HepG2 (cell line): ENCODE data around the gene SERPINA9. TPM values are rescaled to one million over a fixed set of nuclear protein-coding genes. Genes with fewer than 3 reads are reported as not detected.

Source experiments
- ATAC-seq: fragments of 200-7000 bp; cut with Tn5 transposase; 3 replicates; pipeline ENCODE4 v1.9.1; 2020; ENCODE audit warnings: mild to moderate bottlenecking, moderate library complexity
- BruUV-seq: library from RNA; stranded (reverse); fragments of 400-500 nt; replicated peaks from 2 replicates; lab custom pipeline; 2021; lab: Mats Ljungman, UMichigan
- CTCF ChIA-PET: fragments of 300-600 bp; formaldehyde crosslinking; extraction: SDS; loops from one replicate; lab custom pipeline; 2021; ENCODE audit warnings: low total read pairs, inconsistent platforms, low intra/inter-chr PET ratio; lab: Yijun Ruan, JAX
- POLR2A ChIA-PET: fragments of 350-600 bp; sonication (Branson Sonifier 250); formaldehyde crosslinking; loops from one replicate; lab custom pipeline; 2020; ENCODE audit warnings: antibody characterized with exemption, inconsistent platforms; lab: Yijun Ruan, JAX
- DNase-seq: peaks from one replicate; pipeline ENCODE4 v3.0.0-alpha.2; 2015; ENCODE audit warnings: low spot score
- FAIRE-seq: peaks from 3 replicates; lab custom pipeline; 2011; peaks lifted over from hg19 to GRCh38; lab: Jason Lieb, UNC
- H2AFZ ChIP-seq: one replicate; pipeline ENCODE4 v1.6.1; 2011; ENCODE audit warnings: low read length, inconsistent platforms
- H3K27ac ChIP-seq: fragments of 300-600 bp; 3 replicates; pipeline ENCODE4 v1.8.0; 2011; ENCODE audit warnings: mixed run types, mild to moderate bottlenecking, mixed read lengths, low read length, inconsistent platforms; ENCODE audit not compliant: insufficient read depth; ENCODE audit errors: extremely low read length
- H3K27me3 ChIP-seq, 2 experiments: fragments of 200-600 bp in 1 of 2; 2 replicates in 1 of 2; 3 replicates in 1 of 2; pipeline versions ENCODE4 v1.6.0 to v1.8.0; 2011; ENCODE audit warnings: low read length in 2 of 2, mild to moderate bottlenecking in 2 of 2, moderate library complexity in 2 of 2, inconsistent platforms in 1 of 2; ENCODE audit not compliant: insufficient read depth in 2 of 2, control insufficient read depth in 1 of 2
- H3K36me3 ChIP-seq, 2 experiments: fragments of 200-600 bp in 1 of 2; replicated peaks in 1 of 2; 2 replicates in 1 of 2; 3 replicates in 1 of 2; pipeline versions ENCODE4 v1.5.1 to v1.8.0; 2011; ENCODE audit warnings: low read length in 2 of 2, inconsistent platforms in 1 of 2; ENCODE audit not compliant: insufficient read depth in 2 of 2, control insufficient read depth in 1 of 2
- H3K4me1 ChIP-seq: 2 replicates; pipeline ENCODE4 v1.5.1; 2012; ENCODE audit warnings: low read length, inconsistent platforms; ENCODE audit not compliant: insufficient read depth
- H3K4me2 ChIP-seq: 2 replicates; pipeline ENCODE4 v1.6.0; 2011; ENCODE audit warnings: low read depth, low read length, inconsistent platforms
- H3K4me3 ChIP-seq, 3 experiments: fragments of 200-600 bp in 1 of 3; sonication (generic), shearing (Covaris generic) in 1 of 3; replicated peaks in 1 of 3; 2 replicates each; pipeline ENCODE4 v1.5.1; 2011 to 2016; ENCODE audit warnings: low read length in 3 of 3, inconsistent platforms in 2 of 3, low read depth in 2 of 3, mild to moderate bottlenecking in 2 of 3, control low read depth in 1 of 3, mixed read lengths in 1 of 3; ENCODE audit not compliant: insufficient read depth in 1 of 3
- H3K79me2 ChIP-seq: one replicate; pipeline ENCODE4 v1.6.1; 2011; ENCODE audit warnings: low read length, inconsistent platforms; ENCODE audit not compliant: insufficient read depth
- H3K9ac ChIP-seq: 2 replicates; pipeline ENCODE4 v1.6.0; 2011; ENCODE audit warnings: mild to moderate bottlenecking, low read depth, low read length, inconsistent platforms; ENCODE audit not compliant: insufficient read depth
- H3K9me3 ChIP-seq: 2 replicates; pipeline ENCODE4 v1.5.1; 2012; ENCODE audit warnings: mild to moderate bottlenecking, low read length
- H4K20me1 ChIP-seq: 2 replicates; pipeline ENCODE4 v1.6.0; 2011; ENCODE audit warnings: inconsistent platforms, mild to moderate bottlenecking, low read length, moderate library complexity; ENCODE audit not compliant: insufficient read depth
- CENPBD1 ChIP-seq: sonication (generic); formaldehyde crosslinking; IDR thresholded peaks from 2 replicates; pipeline ENCODE4 v1.8.0; 2022; ENCODE audit warnings: missing genetic modification reagents, low read depth, mild to moderate bottlenecking, borderline replicate concordance
- HDAC1 ChIP-seq: sonication (generic); formaldehyde crosslinking; IDR thresholded peaks from 2 replicates; pipeline ENCODE4 v1.5.1; 2020; ENCODE audit warnings: mild to moderate bottlenecking, missing genetic modification reagents
- KDM5B ChIP-seq: sonication (generic); formaldehyde crosslinking; IDR thresholded peaks from 2 replicates; pipeline ENCODE4 v1.4.0; 2020; ENCODE audit warnings: missing genetic modification reagents, mild to moderate bottlenecking, borderline replicate concordance
- SIX1 ChIP-seq: sonication (generic); formaldehyde crosslinking; IDR thresholded peaks from 2 replicates; pipeline ENCODE4 v1.4.0; 2020; ENCODE audit warnings: missing genetic modification reagents, borderline replicate concordance
- ZBTB33 ChIP-seq: sonication (generic); formaldehyde crosslinking; IDR thresholded peaks from 2 replicates; pipeline ENCODE4 v1.4.0; 2020; ENCODE audit warnings: missing genetic modification reagents
- ZNF180 ChIP-seq: sonication (generic); formaldehyde crosslinking; IDR thresholded peaks from 2 replicates; pipeline ENCODE4 v1.4.0; 2020; ENCODE audit warnings: low read depth, missing genetic modification reagents, borderline replicate concordance
- ZNF3 ChIP-seq: IDR thresholded peaks from 2 replicates; pipeline ENCODE4 v1.7.0; 2017; ENCODE audit warnings: inconsistent platforms
- ZNF496 ChIP-seq: sonication (generic); formaldehyde crosslinking; IDR thresholded peaks from 2 replicates; pipeline ENCODE4 v1.8.1; 2023; ENCODE audit warnings: mild to moderate bottlenecking, moderate library complexity, missing genetic modification reagents; ENCODE audit not compliant: insufficient replicate concordance
- ZNF547 ChIP-seq: sonication (generic); formaldehyde crosslinking; IDR thresholded peaks from 2 replicates; pipeline ENCODE4 v1.5.1; 2020; ENCODE audit warnings: mild to moderate bottlenecking, missing genetic modification reagents
- ZNF746 ChIP-seq: sonication (generic); formaldehyde crosslinking; IDR thresholded peaks from 2 replicates; pipeline ENCODE4 v1.8.0; 2022; ENCODE audit warnings: mild to moderate bottlenecking, missing genetic modification reagents
- ZNF782 ChIP-seq: sonication (generic); formaldehyde crosslinking; IDR thresholded peaks from 2 replicates; pipeline ENCODE4 v1.4.0; 2020; ENCODE audit warnings: missing genetic modification reagents, mild to moderate bottlenecking, borderline replicate concordance
- WGBS: methylation state at CpG from one replicate; pipeline ENCODE4 v1.1.6; 2017; ENCODE audit warnings: low lambda C conversion rate; 5-methylcytosine and 5-hydroxymethylcytosine counted together
- in situ Hi-C: cut with HindIII; loops from 2 replicates; pipeline ENCODE4 v1.10.0; 2017; ENCODE audit warnings: low pct_unique_long_range_greater_than_20kb; ENCODE audit not compliant: extremely low pct_ligation_motif_present
- intact Hi-C: fragments of 100-400 bp; cut with micrococcal nuclease; formaldehyde crosslinking; loops from one replicate; pipeline ENCODE4 v1.10.0; 2022; ENCODE audit not compliant: unreplicated experiment
- polyA plus RNA-seq, 8 experiments: library from polyadenylated mRNA; depleted of rRNA in 3 of 8; stranded (reverse) in 7 of 8; unstranded in 1 of 8; fragments of >200 nt; fragmentation: Illumina TruSeq in 4 of 8; extraction: Trizol in 4 of 8; gene quantifications; 2 replicates each; pipeline versions ENCODE4 v1.2.1 to v1.2.3, GENCODE V29; 2011 to 2016; ENCODE audit warnings: low read depth in 4 of 8, missing spikeins in 1 of 8, mixed read lengths in 1 of 8; ENCODE audit not compliant: insufficient read depth in 1 of 8
- total RNA-seq, 5 experiments: library from RNA; depleted of rRNA; stranded (reverse); fragments of >200 nt; fragmentation: Illumina TruSeq; extraction: Trizol; gene quantifications; 2 replicates each; pipeline ENCODE4 v1.2.3, GENCODE V29; 2016; ENCODE audit warnings: low read depth in 1 of 5
- TF ChIP-seq, protein P1 (sequence below): sonication (generic); formaldehyde crosslinking; IDR thresholded peaks from 2 replicates; pipeline ENCODE4 v1.5.0; 2020; ENCODE audit warnings: mild to moderate bottlenecking, missing genetic modification reagents, borderline replicate concordance
- TF ChIP-seq, protein P2 (sequence below): sonication (generic); formaldehyde crosslinking; IDR thresholded peaks from 2 replicates; pipeline ENCODE4 v1.5.1; 2020; ENCODE audit warnings: mild to moderate bottlenecking, missing genetic modification reagents, moderate library complexity

The SERPINA9 gene
- total and polyA plus RNA-seq, 2 of the 13 experiments (the other 11 are each of a cell fraction or from before 2014, with no cell fraction given) = 0.21 TPM; not detected in 1

GRCh38 chr14:94484481-94484880 is 8.5 kb upstream of the SERPINA9 start (continued):
- TF ChIP-seq, protein P1, sequence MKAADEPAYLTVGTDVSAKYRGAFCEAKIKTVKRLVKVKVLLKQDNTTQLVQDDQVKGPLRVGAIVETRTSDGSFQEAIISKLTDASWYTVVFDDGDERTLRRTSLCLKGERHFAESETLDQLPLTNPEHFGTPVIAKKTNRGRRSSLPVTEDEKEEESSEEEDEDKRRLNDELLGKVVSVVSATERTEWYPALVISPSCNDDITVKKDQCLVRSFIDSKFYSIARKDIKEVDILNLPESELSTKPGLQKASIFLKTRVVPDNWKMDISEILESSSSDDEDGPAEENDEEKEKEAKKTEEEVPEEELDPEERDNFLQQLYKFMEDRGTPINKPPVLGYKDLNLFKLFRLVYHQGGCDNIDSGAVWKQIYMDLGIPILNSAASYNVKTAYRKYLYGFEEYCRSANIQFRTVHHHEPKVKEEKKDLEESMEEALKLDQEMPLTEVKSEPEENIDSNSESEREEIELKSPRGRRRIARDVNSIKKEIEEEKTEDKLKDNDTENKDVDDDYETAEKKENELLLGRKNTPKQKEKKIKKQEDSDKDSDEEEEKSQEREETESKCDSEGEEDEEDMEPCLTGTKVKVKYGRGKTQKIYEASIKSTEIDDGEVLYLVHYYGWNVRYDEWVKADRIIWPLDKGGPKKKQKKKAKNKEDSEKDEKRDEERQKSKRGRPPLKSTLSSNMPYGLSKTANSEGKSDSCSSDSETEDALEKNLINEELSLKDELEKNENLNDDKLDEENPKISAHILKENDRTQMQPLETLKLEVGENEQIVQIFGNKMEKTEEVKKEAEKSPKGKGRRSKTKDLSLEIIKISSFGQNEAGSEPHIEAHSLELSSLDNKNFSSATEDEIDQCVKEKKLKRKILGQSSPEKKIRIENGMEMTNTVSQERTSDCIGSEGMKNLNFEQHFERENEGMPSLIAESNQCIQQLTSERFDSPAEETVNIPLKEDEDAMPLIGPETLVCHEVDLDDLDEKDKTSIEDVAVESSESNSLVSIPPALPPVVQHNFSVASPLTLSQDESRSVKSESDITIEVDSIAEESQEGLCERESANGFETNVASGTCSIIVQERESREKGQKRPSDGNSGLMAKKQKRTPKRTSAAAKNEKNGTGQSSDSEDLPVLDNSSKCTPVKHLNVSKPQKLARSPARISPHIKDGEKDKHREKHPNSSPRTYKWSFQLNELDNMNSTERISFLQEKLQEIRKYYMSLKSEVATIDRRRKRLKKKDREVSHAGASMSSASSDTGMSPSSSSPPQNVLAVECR = no peak
- TF ChIP-seq, protein P2, sequence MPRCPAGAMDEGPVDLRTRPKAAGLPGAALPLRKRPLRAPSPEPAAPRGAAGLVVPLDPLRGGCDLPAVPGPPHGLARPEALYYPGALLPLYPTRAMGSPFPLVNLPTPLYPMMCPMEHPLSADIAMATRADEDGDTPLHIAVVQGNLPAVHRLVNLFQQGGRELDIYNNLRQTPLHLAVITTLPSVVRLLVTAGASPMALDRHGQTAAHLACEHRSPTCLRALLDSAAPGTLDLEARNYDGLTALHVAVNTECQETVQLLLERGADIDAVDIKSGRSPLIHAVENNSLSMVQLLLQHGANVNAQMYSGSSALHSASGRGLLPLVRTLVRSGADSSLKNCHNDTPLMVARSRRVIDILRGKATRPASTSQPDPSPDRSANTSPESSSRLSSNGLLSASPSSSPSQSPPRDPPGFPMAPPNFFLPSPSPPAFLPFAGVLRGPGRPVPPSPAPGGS = no peak

GRCh38 chr14:94483729-94484275 is 7.8 kb upstream of the SERPINA9 start:
- peak overlapping the region in 1 of 3 experiments; percentile 36; a peak in 1 of 6 replicates for H3K4me3 ChIP-seq
- FAIRE-seq = no peak
- intact Hi-C loops = no loop called here
- no peak for TF ChIP-seq ZBTB33
- TF ChIP-seq KDM5B (CRISPR knock-in tag) = no peak
- TF ChIP-seq ZNF180 (CRISPR knock-in tag) = no peak
- no peak for TF ChIP-seq ZNF746
- 0 out of 2 replicates have a peak, but pooled peaks have one; percentile 26 for TF ChIP-seq HDAC1 (CRISPR knock-in tag)
- TF ChIP-seq ZNF3 (CRISPR knock-in tag) = no peak
- no peak for TF ChIP-seq SIX1 (CRISPR knock-in tag)
- TF ChIP-seq ZNF547 (CRISPR knock-in tag) = 0 out of 2 replicates have a peak, but pooled peaks have one; percentile 58
- no peak for TF ChIP-seq ZNF496 (CRISPR knock-in tag)
- TF ChIP-seq ZNF782 = no peak
- no peak for TF ChIP-seq CENPBD1

More at GRCh38 chr14:94483729-94484275, 7.8 kb upstream of the SERPINA9 start:
- H2AFZ ChIP-seq = no peak overlapping the region
- H3K9ac ChIP-seq = peak overlapping the region; percentile 61; the same call in 1 of the 2 replicates
- H3K79me2 ChIP-seq = peaks cover 33% of the 10 kb centered on the region
- H3K4me2 ChIP-seq = peak overlapping the region; percentile 92
- ATAC-seq = no peak
- ChIA-PET CTCF (no interaction called here), POLR2A (no interaction called here)
- H3K9me3 ChIP-seq = peaks cover 7% of the 10 kb centered on the region
- H3K4me1 ChIP-seq = peaks cover 94% of the 10 kb centered on the region
- H3K36me3 ChIP-seq = peaks cover 4 to 12% of the 10 kb centered on the region in 2 experiments; a peak in 4 of 5 replicates
- 90% methylated on average over 7 of the region's 7 CpGs for WGBS
- no peaks in the 10 kb centered on the region for H4K20me1 ChIP-seq
- peak overlapping the region; percentile 92 for H3K27ac ChIP-seq
- no peaks in the 10 kb centered on the region for H3K27me3 ChIP-seq
- in situ Hi-C loops = no loop called here
- BruUV-seq = no TSS peak
- no peak for DNase-seq
